NCI-H1417 treated with DMSO at 0.1 percent for 48 hours (cell line): ENCODE data around the gene C14orf180.

Experiments
- DNase-seq: peaks from one replicate; lab custom pipeline; 2025; lab: John Stamatoyannopoulos, UW

C14orf180 gene

GRCh38 chr14:104579507-104579906 is at the start of gene C14orf180:
TSS of gene C14orf180 (plus strand) at chr14:104579764. CDS start at chr14:104586431, 6,667 bp downstream.
- DNase-seq = no peak

GRCh38 chr14:104530646-104531045 is 48.9 kb upstream of the C14orf180 start:
- DNase-seq = no peak

GRCh38 chr14:104531421-104532190 is 48.0 kb upstream of the C14orf180 start:
- no peak for DNase-seq

GRCh38 chr14:104532191-104532555 is 47.4 kb upstream of the C14orf180 start:
- no peak for DNase-seq

GRCh38 chr14:104534036-104534435 is 45.5 kb upstream of the C14orf180 start:
- DNase-seq = no peak

GRCh38 chr14:104536942-104537612 is 42.5 kb upstream of the C14orf180 start:
- no peak for DNase-seq

GRCh38 chr14:104537613-104537988 is 42.0 kb upstream of the C14orf180 start:
- no peak for DNase-seq

GRCh38 chr14:104541905-104542465 is 37.6 kb upstream of the C14orf180 start:
- no peak for DNase-seq

- DNase-seq = no peak
Measured at GRCh38 chr14:104542871-104543830, 36.4 kb upstream of the C14orf180 start.

GRCh38 chr14:104544362-104544961 is 35.1 kb upstream of the C14orf180 start:
- no peak for DNase-seq

- DNase-seq = no peak
Measured at GRCh38 chr14:104545151-104545941, 34.2 kb upstream of the C14orf180 start.

GRCh38 chr14:104545942-104546501 is 33.5 kb upstream of the C14orf180 start:
- no peak for DNase-seq

- DNase-seq = no peak
Measured at GRCh38 chr14:104546591-104547309, 32.8 kb upstream of the C14orf180 start.

GRCh38 chr14:104547310-104547997 is 32.1 kb upstream of the C14orf180 start:
- DNase-seq = no peak

GRCh38 chr14:104547998-104548700 is 31.4 kb upstream of the C14orf180 start:
- no peak for DNase-seq

GRCh38 chr14:104548802-104549535 is 30.6 kb upstream of the C14orf180 start:
- DNase-seq = no peak

- no peak for DNase-seq
Measured at GRCh38 chr14:104549536-104550339, 29.8 kb upstream of the C14orf180 start.
